Heart left ventricle (tissue), 16 donors: ENCODE results near the gene RASGEF1C. TPM values are rescaled to one million over a fixed set of nuclear protein-coding genes. Genes with fewer than 3 reads are reported as not detected.

Experiments used
- ATAC-seq, 4 donors: fragments of 200-7000 bp; cut with Tn5 transposase; one replicate each; pipeline ENCODE4 v1.9.1; 2020 to 2022; ENCODE audit warnings: moderate library complexity in 4 of 4, mild to moderate bottlenecking in 3 of 4, moderate number of reproducible peaks in 1 of 4
- DNase-seq, 5 donors: peaks; one replicate each; pipeline ENCODE4 v3.0.0-alpha.2; 2020
- H3K27ac ChIP-seq, 12 donors: fragments of 200-600 bp; sonication (generic) in 4 of 12; one replicate each; pipeline versions ENCODE4 v1.5.0 to v1.8.0; 2016 to 2022; ENCODE audit warnings: mild to moderate bottlenecking in 2 of 12
- H3K27me3 ChIP-seq, 9 donors: fragments of 200-600 bp; sonication (generic) in 2 of 9; one replicate each; pipeline versions ENCODE4 v1.5.1 to v1.8.0; 2016 to 2022; ENCODE audit warnings: mild to moderate bottlenecking in 3 of 9
- H3K36me3 ChIP-seq, 9 donors: fragments of 200-600 bp; sonication (generic) in 2 of 9; one replicate each; pipeline versions ENCODE4 v1.5.0 to v1.8.0; 2018 to 2022; ENCODE audit warnings: mild to moderate bottlenecking in 2 of 9
- H3K4me1 ChIP-seq, 12 donors: fragments of 200-600 bp; sonication (generic) in 4 of 12; one replicate each; pipeline versions ENCODE4 v1.5.0 to v1.8.0; 2016 to 2022; ENCODE audit warnings: mild to moderate bottlenecking in 3 of 12
- H3K4me3 ChIP-seq, 12 donors: fragments of 200-600 bp; sonication (generic) in 4 of 12; one replicate each; pipeline versions ENCODE4 v1.5.0 to v1.8.0; 2017 to 2022; ENCODE audit warnings: mild to moderate bottlenecking in 9 of 12, moderate library complexity in 4 of 12
- H3K9me3 ChIP-seq, 12 donors: fragments of 200-600 bp; sonication (generic) in 4 of 12; one replicate each; pipeline versions ENCODE4 v1.5.0 to v1.8.0; 2016 to 2022; ENCODE audit warnings: mild to moderate bottlenecking in 1 of 12
- POLR2A ChIP-seq, 2 donors: fragments of 450-650 bp; IDR thresholded peaks; one replicate each; pipeline ENCODE4 v1.6.1; 2017; ENCODE audit warnings: antibody characterized with exemption in 2 of 2, mild to moderate bottlenecking in 2 of 2, moderate library complexity in 2 of 2
- WGBS, 4 donors: extraction: QIAGEN DNeasy Blood & Tissue Kit in 2 of 4; methylation state at CpG; one replicate each; pipeline versions ENCODE4 v1.1.5 to v1.1.7; 2013 to 2018; 5-methylcytosine and 5-hydroxymethylcytosine counted together
- intact Hi-C, 10 donors: fragments of 100-400 bp; cut with DNase I; formaldehyde crosslinking; loops; one replicate each; pipeline versions ENCODE4 v1.11.1 to v1.14.2; 2022
- polyA plus RNA-seq, 2 donors: library from polyadenylated mRNA; stranded (reverse); fragments of 200-250 nt; gene quantifications; one replicate each; pipeline ENCODE4 v1.2.3, GENCODE V29; 2013
- total RNA-seq, 9 donors: library from RNA; depleted of rRNA in 2 of 9; stranded (reverse); fragments of >200 nt in 2 of 9; fragmentation: NEBNext Ultra II Directional in 3 of 9; extraction: Animal tissue kit (Norgen Biotek cat#: 25700) in 3 of 9; gene quantifications; one replicate each; pipeline versions ENCODE4 v1.1.0 to v1.2.4, GENCODE V29; 2016 to 2023
- TF ChIP-seq, protein P1 (sequence below), 12 donors: fragments of 200-600 bp; sonication (generic) in 4 of 12; IDR thresholded peaks; one replicate each; pipeline versions ENCODE4 v1.5.0 to v1.8.0; 2018 to 2022; ENCODE audit warnings: antibody characterized with exemption in 12 of 12, mild to moderate bottlenecking in 5 of 12
- donor health status: ischemic (EF 13 %, LVEDD 7.1; RV severe dilation, severe dysfunction).
- donor health status: healthy with polysubstance abuse.
- donor health status: DM: no; HTN: yes; CAD: no.
- donor health status: DM: no; HTN: no; CAD: no.
- donor health status: ischemic (EF 25% LVEDD 6.9; RV normal size, moderate dysfunction).
- donor health status: ischemic (EF 25% LVEDD 5.7; RV mildly dilated, moderate dysfunction).
- donor health status: healthy.
- donor health status: DM: yes; HTN: yes; CAD: no.
- donor health status: ischemic (EF 35%, LVEDD 5.7; RV mildly dilated, moderate dysfunction).
- donor health status: nonischemic (EF 11% LVEDD 7.7; RV severe dilation, severe dysfunction).
- donor health status: DM: yes; HTN: yes; CAD: no.
- donor health status: PGD.
- donor health status: ischemic (EF 29% LVEDD 5.4; RV normal size, mild dysfunction).
- donor health status: nonischemic (EF 23%, LVEDD 6.1; RV moderate dilation, normal function).

The RASGEF1C gene
- total and polyA plus RNA-seq, 11 donors = 0.14 to 0.75 (median 0.19) TPM; not detected in 4

DNA sequence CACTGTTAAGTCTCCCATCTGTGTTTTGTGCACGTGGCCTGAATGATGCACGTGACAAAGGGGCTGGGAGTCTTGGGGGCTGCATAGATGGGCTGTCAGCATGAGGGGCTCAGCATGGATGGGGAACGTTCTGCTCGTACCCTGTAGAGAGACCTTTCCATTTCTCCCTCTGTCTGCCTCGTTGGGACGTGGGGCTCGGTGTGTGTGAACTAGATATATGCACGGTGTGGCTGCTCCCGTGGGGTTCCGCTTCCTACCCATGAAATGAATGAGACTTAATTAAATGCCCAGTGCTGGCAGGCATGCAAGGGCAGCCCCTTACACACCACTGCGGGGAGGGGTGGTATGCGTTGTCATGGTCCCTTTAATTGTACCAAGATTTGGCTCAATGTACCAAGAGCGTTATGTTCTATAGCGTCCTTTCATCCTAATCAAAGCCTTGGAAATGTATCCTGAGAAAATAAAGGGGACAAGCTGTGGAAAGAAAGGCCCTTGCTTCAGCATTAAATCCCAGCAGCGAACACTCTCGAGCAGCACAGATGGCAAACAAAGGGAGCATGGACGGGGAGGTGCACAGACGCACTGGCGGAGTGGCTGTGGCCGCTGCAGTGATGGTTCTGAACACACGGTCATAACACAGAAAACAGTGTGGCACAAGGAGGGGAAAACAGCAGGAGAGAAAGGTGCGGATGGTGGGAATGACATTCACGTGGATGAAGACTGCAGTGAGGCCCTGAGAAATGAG is 66.8 kb downstream of the RASGEF1C start:
- H3K9me3 ChIP-seq = peaks cover 0 to 16% (median 8%) of the 10 kb centered on the region in 12 donors
- 74 to 80% (median 77%) methylated on average over 20 to 23 of the region's 23 CpGs for WGBS, 4 donors
- H3K27ac ChIP-seq = no peak overlapping the region
- no peak for ATAC-seq
- no peak overlapping the region for H3K4me3 ChIP-seq
- no peaks in the 10 kb centered on the region for H3K36me3 ChIP-seq
- intact Hi-C loops = no loop called here
- H3K27me3 ChIP-seq = peaks cover 0 to 35% (median 2%) of the 10 kb centered on the region in 9 donors
- H3K4me1 ChIP-seq = no peaks in the 10 kb centered on the region
- no peak for TF ChIP-seq POLR2A (IDR thresholded peaks at IDR 0.05)
- TF ChIP-seq, protein P1, sequence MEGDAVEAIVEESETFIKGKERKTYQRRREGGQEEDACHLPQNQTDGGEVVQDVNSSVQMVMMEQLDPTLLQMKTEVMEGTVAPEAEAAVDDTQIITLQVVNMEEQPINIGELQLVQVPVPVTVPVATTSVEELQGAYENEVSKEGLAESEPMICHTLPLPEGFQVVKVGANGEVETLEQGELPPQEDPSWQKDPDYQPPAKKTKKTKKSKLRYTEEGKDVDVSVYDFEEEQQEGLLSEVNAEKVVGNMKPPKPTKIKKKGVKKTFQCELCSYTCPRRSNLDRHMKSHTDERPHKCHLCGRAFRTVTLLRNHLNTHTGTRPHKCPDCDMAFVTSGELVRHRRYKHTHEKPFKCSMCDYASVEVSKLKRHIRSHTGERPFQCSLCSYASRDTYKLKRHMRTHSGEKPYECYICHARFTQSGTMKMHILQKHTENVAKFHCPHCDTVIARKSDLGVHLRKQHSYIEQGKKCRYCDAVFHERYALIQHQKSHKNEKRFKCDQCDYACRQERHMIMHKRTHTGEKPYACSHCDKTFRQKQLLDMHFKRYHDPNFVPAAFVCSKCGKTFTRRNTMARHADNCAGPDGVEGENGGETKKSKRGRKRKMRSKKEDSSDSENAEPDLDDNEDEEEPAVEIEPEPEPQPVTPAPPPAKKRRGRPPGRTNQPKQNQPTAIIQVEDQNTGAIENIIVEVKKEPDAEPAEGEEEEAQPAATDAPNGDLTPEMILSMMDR (IDR thresholded peaks at IDR 0.05) = no peak
- DNase-seq = no peak

DNA sequence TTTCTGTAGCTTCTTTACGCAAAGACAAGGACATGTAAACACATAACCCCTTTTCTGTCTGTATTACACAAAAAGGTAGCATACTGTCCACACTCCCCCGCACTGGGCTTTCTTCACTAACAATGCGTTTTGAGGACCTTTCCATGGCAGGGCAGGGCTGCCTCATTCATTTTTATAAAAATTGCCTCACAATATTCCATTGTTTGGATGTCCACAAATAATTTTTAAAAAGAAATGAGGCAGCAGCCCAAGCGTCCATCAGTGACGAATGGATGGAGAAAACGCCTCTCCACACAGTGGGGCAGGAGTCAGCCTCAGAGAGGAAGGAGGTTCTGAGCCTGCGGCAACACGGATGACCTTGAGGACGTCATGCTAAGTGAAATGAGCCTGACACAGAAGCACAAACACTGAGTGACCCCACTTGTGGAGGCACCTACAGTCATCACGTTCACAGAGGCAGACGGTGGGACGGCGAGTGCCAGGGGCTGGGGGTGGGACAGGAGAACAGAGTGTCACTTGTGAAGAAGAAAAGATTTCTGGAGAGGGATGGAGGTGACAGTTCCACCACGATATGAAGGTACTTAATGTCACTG is 67.8 kb downstream of the RASGEF1C start:
- no peak overlapping the region for H3K4me3 ChIP-seq
- DNase-seq (no peak), ATAC-seq (no peak)
- no peak overlapping the region for H3K27ac ChIP-seq
- TF ChIP-seq POLR2A (IDR thresholded peaks at IDR 0.05) = no peak
- TF ChIP-seq, protein P1 (IDR thresholded peaks at IDR 0.05) = no peak
- 67 to 76% (median 71%) methylated on average over 14 of the region's 14 CpGs for WGBS, 4 donors
- intact Hi-C loops = no loop called here
- no peaks in the 10 kb centered on the region for H3K36me3 ChIP-seq
- peaks cover 0 to 37% (median 2%) of the 10 kb centered on the region in 9 donors for H3K27me3 ChIP-seq
- H3K4me1 ChIP-seq = no peaks in the 10 kb centered on the region
- peaks cover 0 to 6% (median under 1%) of the 10 kb centered on the region in 12 donors for H3K9me3 ChIP-seq

DNA sequence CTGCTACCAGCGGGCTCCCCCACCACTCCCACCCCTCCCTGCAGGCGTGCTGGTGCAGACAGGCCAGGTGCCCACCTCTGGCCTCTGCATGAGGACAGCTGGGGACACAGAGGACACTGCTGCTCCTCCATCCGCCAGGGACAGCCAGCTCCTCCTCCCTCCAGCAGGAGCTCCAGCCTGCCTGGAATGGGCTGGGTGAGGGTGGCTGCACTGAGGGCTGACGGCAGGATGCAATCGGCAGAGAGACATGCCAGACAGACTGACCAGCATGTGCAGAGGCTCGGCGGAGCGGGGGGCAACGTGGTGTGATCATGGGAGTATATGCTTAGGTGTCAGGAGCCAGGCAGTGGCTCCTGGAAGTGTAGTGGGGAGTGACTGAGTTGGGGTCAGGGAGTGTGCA is 68.4 kb downstream of the RASGEF1C start:
- H3K9me3 ChIP-seq = peaks cover 0 to under 1% (median 0%) of the 10 kb centered on the region in 12 donors
- 57 to 68% (median 64%) methylated on average over 6 to 9 of the region's 9 CpGs for WGBS, 4 donors
- ATAC-seq = no peak
- H3K27ac ChIP-seq = no peak overlapping the region
- H3K4me1 ChIP-seq = no peaks in the 10 kb centered on the region
- H3K4me3 ChIP-seq = no peak overlapping the region
- DNase-seq = no peak
- intact Hi-C loops = no loop called here
- no peaks in the 10 kb centered on the region for H3K36me3 ChIP-seq
- TF ChIP-seq, protein P1 (IDR thresholded peaks at IDR 0.05) = no peak
- no peak for TF ChIP-seq POLR2A (IDR thresholded peaks at IDR 0.05)
- H3K27me3 ChIP-seq = peaks cover 0 to 43% (median 2%) of the 10 kb centered on the region in 9 donors

DNA sequence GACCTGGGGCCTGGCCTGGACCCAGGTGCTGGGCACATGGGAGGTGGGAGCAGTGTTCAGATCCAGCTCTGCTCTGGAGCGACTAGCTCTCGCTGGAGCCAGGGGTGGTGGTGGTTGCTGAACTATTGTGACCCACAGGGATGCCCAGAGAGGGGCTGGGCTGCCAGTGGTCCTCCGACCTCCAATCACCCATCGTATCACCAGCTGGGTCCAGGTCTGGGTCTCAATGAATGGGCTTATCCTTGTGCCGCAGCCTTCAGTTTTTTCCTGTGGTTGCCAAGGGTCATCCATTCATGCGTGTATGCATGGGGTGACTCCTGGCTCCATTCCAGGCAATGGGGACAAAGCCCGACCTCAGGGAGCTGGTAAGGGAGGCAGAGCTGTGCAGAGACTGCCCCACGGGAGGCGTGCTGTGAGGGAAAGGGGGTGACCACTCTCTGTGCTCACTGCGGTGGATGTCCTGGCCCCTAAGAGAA is 68.9 kb downstream of the RASGEF1C start:
- 51 to 74% (median 60%) methylated on average over 4 to 10 of the region's 10 CpGs for WGBS, 4 donors
- intact Hi-C loops = no loop called here
- Histone ChIP-seq H3K27ac (no peak overlapping the region), H3K4me3 (no peak overlapping the region), H3K36me3 (no peaks in the 10 kb centered on the region), H3K4me1 (peaks cover 0 to 3% (median 0%) of the 10 kb centered on the region in 12 donors), H3K9me3 (no peaks in the 10 kb centered on the region), H3K27me3 (peaks cover 0 to 45% (median 2%) of the 10 kb centered on the region in 9 donors)
- no peak for DNase-seq
- TF ChIP-seq, protein P1 (IDR thresholded peaks at IDR 0.05) = no peak
- no peak for ATAC-seq
